ENCODE measurements around the gene MSI2.

MSI2 gene

GRCh38 chr17:57425903-57426880 is 169.9 kb downstream of the MSI2 start:
- no peak for DNase-seq (ENCODE audit: extremely low read depth in 1 of 2, low read depth in 1 of 2)

GRCh38 chr17:57429966-57430365 is 173.6 kb downstream of the MSI2 start:
- no peak for DNase-seq (ENCODE audit: extremely low read depth in 1 of 2, low read depth in 1 of 2)

GRCh38 chr17:57431415-57431814 is 175.1 kb downstream of the MSI2 start:
- DNase-seq (ENCODE audit: extremely low read depth in 1 of 2, low read depth in 1 of 2), result no peak

GRCh38 chr17:57432507-57433277 is 176.4 kb downstream of the MSI2 start:
- DNase-seq (ENCODE audit: extremely low read depth in 1 of 2, low read depth in 1 of 2), result no peak

GRCh38 chr17:57433452-57433851 is 177.1 kb downstream of the MSI2 start:
- no peak for DNase-seq (ENCODE audit: extremely low read depth in 1 of 2, low read depth in 1 of 2)

GRCh38 chr17:57434361-57434760 is 178.0 kb downstream of the MSI2 start:
- DNase-seq (ENCODE audit: extremely low read depth in 1 of 2, low read depth in 1 of 2), result no peak

- no peak for DNase-seq (ENCODE audit: extremely low read depth in 1 of 2, low read depth in 1 of 2)
Measured at GRCh38 chr17:57436565-57436964, 180.2 kb downstream of the MSI2 start.

GRCh38 chr17:57438066-57438731 is 181.9 kb downstream of the MSI2 start:
- no peak for DNase-seq (ENCODE audit: extremely low read depth in 1 of 2, low read depth in 1 of 2)

- no peak for DNase-seq (ENCODE audit: extremely low read depth in 1 of 2, low read depth in 1 of 2)
Measured at GRCh38 chr17:57439651-57440050, 183.3 kb downstream of the MSI2 start.

- peak; percentile 64 to 89 for DNase-seq (ENCODE audit: extremely low read depth in 1 of 2, low read depth in 1 of 2)
Measured at GRCh38 chr17:57440522-57441269, 184.4 kb downstream of the MSI2 start.

- no peak for DNase-seq (ENCODE audit: extremely low read depth in 1 of 2, low read depth in 1 of 2)
Measured at GRCh38 chr17:57441270-57441600, 184.9 kb downstream of the MSI2 start.

GRCh38 chr17:57442401-57442823 is 186.1 kb downstream of the MSI2 start:
- no peak for DNase-seq (ENCODE audit: extremely low read depth in 1 of 2, low read depth in 1 of 2)

- DNase-seq (ENCODE audit: extremely low read depth in 1 of 2, low read depth in 1 of 2), result peak in 1 of 2 donors; percentile 59
Measured at GRCh38 chr17:57442914-57443571, 186.7 kb downstream of the MSI2 start.

- no peak for DNase-seq (ENCODE audit: extremely low read depth in 1 of 2, low read depth in 1 of 2)
Measured at GRCh38 chr17:57443781-57444180, 187.5 kb downstream of the MSI2 start.

GRCh38 chr17:57444682-57445450 is 188.5 kb downstream of the MSI2 start:
- no peak for DNase-seq (ENCODE audit: extremely low read depth in 1 of 2, low read depth in 1 of 2)

- no peak for DNase-seq (ENCODE audit: extremely low read depth in 1 of 2, low read depth in 1 of 2)
Measured at GRCh38 chr17:57445772-57446472, 189.6 kb downstream of the MSI2 start.

- DNase-seq (ENCODE audit: extremely low read depth in 1 of 2, low read depth in 1 of 2), result no peak
Measured at GRCh38 chr17:57447357-57447989, 191.2 kb downstream of the MSI2 start.
